ENCODE results near the gene EMX1.

DNA sequence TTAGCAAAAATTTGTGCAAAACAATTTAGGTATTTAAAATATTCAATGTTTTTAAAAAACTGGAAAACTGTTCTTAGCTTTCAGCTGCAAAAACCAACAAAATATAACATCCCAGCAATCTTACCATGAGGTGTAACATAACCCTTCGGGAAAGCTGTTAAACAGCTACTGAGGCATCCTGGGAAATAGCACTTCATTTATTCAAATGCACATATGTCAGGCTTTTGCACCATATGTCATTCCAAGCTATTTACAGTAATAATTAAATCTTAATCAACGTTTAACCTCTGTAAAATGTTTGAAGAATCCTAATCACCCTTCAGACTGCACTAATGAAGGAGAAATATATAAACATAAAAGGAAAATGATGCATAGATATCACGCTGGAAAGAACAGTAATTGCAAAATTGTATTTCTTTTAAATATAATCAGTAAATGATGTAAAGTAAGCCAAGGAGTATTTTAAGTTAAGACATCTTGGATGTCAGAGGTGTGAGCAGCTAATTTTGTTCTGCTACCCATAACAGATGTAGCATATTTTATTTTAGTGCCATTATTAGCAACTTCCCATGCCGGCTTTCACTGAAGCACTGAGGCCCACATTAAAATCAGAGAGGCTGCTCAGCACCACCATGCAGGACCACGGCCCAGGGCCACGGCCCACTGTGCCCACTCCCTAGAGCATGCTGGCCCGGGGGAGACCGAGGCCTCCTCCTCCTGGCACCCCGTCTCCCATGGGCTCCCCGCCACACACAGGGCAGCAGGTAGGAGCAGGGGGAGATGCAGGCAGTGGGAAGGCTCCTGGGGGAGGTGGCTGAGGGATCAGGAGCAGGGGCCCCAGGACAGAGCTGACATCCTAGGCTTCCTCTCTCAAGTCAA is 30.9 kb downstream of the EMX1 start:
- TF ChIP-seq, protein P1, sequence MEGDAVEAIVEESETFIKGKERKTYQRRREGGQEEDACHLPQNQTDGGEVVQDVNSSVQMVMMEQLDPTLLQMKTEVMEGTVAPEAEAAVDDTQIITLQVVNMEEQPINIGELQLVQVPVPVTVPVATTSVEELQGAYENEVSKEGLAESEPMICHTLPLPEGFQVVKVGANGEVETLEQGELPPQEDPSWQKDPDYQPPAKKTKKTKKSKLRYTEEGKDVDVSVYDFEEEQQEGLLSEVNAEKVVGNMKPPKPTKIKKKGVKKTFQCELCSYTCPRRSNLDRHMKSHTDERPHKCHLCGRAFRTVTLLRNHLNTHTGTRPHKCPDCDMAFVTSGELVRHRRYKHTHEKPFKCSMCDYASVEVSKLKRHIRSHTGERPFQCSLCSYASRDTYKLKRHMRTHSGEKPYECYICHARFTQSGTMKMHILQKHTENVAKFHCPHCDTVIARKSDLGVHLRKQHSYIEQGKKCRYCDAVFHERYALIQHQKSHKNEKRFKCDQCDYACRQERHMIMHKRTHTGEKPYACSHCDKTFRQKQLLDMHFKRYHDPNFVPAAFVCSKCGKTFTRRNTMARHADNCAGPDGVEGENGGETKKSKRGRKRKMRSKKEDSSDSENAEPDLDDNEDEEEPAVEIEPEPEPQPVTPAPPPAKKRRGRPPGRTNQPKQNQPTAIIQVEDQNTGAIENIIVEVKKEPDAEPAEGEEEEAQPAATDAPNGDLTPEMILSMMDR (IDR thresholded peaks at IDR 0.05): no peak
- no peak for TF ChIP-seq POLR2A (IDR thresholded peaks at IDR 0.05)

All from lower leg skin (tissue), 3 donors.